ENCODE measurements around the gene U2AF1. TPM values are rescaled to one million over a fixed set of nuclear protein-coding genes. Genes with fewer than 3 reads are reported as not detected.
"Not testable (repeated sequence)": the region's sequence is repeated elsewhere in the genome, so short reads cannot be mapped to it uniquely, and the experiment has no call there.

The U2AF1 gene
- total and polyA plus RNA-seq, 2 of the 8 experiments (the other 6 are each of a cell fraction or from before 2014, with no cell fraction given): 60.0 to 74.6 TPM

DNA sequence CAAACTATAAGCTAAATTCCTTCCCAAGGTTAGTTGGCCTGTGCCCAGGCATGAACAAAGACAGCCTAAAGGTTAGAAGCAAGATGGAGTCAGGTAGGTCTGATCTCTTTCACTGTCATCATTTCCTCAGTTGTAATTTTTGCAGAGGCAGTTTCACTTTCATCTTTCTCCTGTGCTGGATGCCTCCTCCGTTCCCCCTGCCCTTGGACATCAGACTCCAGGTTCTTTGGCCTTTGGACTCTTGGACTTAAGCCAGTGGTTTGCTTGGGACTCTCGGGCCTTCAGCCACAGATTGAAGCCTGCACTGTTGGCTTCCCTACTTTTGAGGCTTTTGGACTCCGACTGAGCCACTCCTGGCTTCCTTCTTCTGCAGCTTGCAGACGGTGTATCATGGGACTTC lies 8.6 kb upstream of the U2AF1 start:
- H2BK12ac ChIP-seq (ENCODE audit: low read depth, low read length); H4K91ac ChIP-seq (replicated peaks; ENCODE audit: insufficient read length, low read length); H2BK15ac ChIP-seq (ENCODE audit: low read length); H3K4me1 ChIP-seq (replicated peaks in 1 of 4; ENCODE audit: control insufficient read depth in 3 of 4, insufficient read depth in 4 of 4, low read length in 3 of 4); H4K20me1 ChIP-seq (replicated peaks in 1 of 2; ENCODE audit: control insufficient read depth in 1 of 2, insufficient read depth in 2 of 2, low read length in 2 of 2); H3K27me3 ChIP-seq (replicated peaks in 1 of 4; ENCODE audit: control insufficient read depth in 3 of 4, extremely low read depth in 1 of 4, insufficient read depth in 3 of 4, low read length in 3 of 4); H3K9ac ChIP-seq (replicated peaks in 1 of 4; ENCODE audit: extremely low read depth in 1 of 4, low read depth in 3 of 4, low read length in 3 of 4); H2AK5ac ChIP-seq (ENCODE audit: low read depth, low read length); H2BK20ac ChIP-seq (ENCODE audit: low read length); H3K79me1 ChIP-seq (ENCODE audit: low read depth, low read length); H2AFZ ChIP-seq (ENCODE audit: low read length); H3K4me3 ChIP-seq (ENCODE audit: extremely low read depth in 1 of 4, insufficient read depth in 2 of 4, low read depth in 3 of 4, low read length in 4 of 4); H3K4me2 ChIP-seq (ENCODE audit: insufficient read depth in 1 of 2, low read depth in 2 of 2, low read length in 2 of 2); H3K79me2 ChIP-seq (ENCODE audit: control insufficient read depth in 1 of 2, insufficient read depth in 2 of 2, low read length in 2 of 2); H4K8ac ChIP-seq (ENCODE audit: extremely low read depth, insufficient read depth, low read length); H3K27ac ChIP-seq (ENCODE audit: low read depth, low read length); CTCF ChIA-PET (ENCODE audit: partially characterized antibody); H3K23me2 ChIP-seq (ENCODE audit: low read depth, low read length); H3K36me3 ChIP-seq (ENCODE audit: control insufficient read depth in 2 of 4, insufficient read depth in 4 of 4, low read length in 3 of 4); H3K9me3 ChIP-seq (ENCODE audit: insufficient read depth in 2 of 2, low read depth in 1 of 2, low read length in 1 of 2); H4K5ac ChIP-seq (ENCODE audit: insufficient read length, low read depth, low read length); H3K18ac ChIP-seq (ENCODE audit: extremely low read depth, low read length); POLR2A ChIA-PET (ENCODE audit: partially characterized antibody); DNase-seq (ENCODE audit: low read depth in 1 of 2, low spot score in 2 of 2); H3K4ac ChIP-seq (replicated peaks; ENCODE audit: insufficient read length, low read depth, low read length); H2BK120ac ChIP-seq (replicated peaks; ENCODE audit: low read depth, low read length); FAIRE-seq; H2BK5ac ChIP-seq (ENCODE audit: low read depth, low read length); H3K56ac ChIP-seq (replicated peaks; ENCODE audit: insufficient read length, low read depth, low read length); H3K14ac ChIP-seq (ENCODE audit: insufficient read length); H3K23ac ChIP-seq (ENCODE audit: insufficient read length): not testable (repeated sequence)
- no CpG with 5 or more reads among the region's 4 CpGs for WGBS, 2 experiments (ENCODE audit: extremely low coverage in 1 of 2, insufficient coverage in 1 of 2, insufficient read length in 1 of 2, insufficient replicate concordance in 2 of 2, low coverage in 1 of 2, low lambda C conversion rate in 2 of 2, missing lambda C conversion rate in 1 of 2)

DNA sequence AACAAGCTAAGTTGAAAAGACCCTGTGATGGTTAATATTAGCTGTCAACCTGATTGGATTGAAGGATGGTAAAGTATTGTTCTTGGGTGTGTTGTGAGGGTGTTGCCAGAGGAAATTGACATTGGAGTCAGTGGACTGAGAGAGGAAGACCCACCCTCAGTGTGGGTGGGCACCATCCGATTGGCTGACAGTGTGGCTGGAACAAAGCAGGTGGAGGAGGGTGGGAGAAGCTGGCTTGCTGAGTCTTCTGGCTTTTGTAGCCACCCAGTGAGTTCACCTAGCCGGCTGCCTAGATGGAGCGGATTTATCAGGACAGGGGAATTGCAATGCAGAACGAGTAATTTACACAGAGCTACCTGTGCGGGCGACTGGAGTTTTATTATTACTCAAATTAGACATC lies 7.1 kb upstream of the U2AF1 start:
- POLR2A ChIA-PET (ENCODE audit: partially characterized antibody); H3K4me3 ChIP-seq (ENCODE audit: extremely low read depth in 1 of 4, insufficient read depth in 2 of 4, low read depth in 3 of 4, low read length in 4 of 4); H3K9me3 ChIP-seq (ENCODE audit: insufficient read depth in 2 of 2, low read depth in 1 of 2, low read length in 1 of 2); H4K20me1 ChIP-seq (replicated peaks in 1 of 2; ENCODE audit: control insufficient read depth in 1 of 2, insufficient read depth in 2 of 2, low read length in 2 of 2); H2BK20ac ChIP-seq (ENCODE audit: low read length); H2BK120ac ChIP-seq (replicated peaks; ENCODE audit: low read depth, low read length); H3K36me3 ChIP-seq (ENCODE audit: control insufficient read depth in 2 of 4, insufficient read depth in 4 of 4, low read length in 3 of 4); H2BK12ac ChIP-seq (ENCODE audit: low read depth, low read length); H3K27ac ChIP-seq (ENCODE audit: low read depth, low read length); H3K27me3 ChIP-seq (replicated peaks in 1 of 4; ENCODE audit: control insufficient read depth in 3 of 4, extremely low read depth in 1 of 4, insufficient read depth in 3 of 4, low read length in 3 of 4); H3K4ac ChIP-seq (replicated peaks; ENCODE audit: insufficient read length, low read depth, low read length); H3K79me1 ChIP-seq (ENCODE audit: low read depth, low read length); H3K23me2 ChIP-seq (ENCODE audit: low read depth, low read length); H3K14ac ChIP-seq (ENCODE audit: insufficient read length); H3K4me2 ChIP-seq (ENCODE audit: insufficient read depth in 1 of 2, low read depth in 2 of 2, low read length in 2 of 2); H3K23ac ChIP-seq (ENCODE audit: insufficient read length); H4K5ac ChIP-seq (ENCODE audit: insufficient read length, low read depth, low read length); H3K79me2 ChIP-seq (ENCODE audit: control insufficient read depth in 1 of 2, insufficient read depth in 2 of 2, low read length in 2 of 2); H2BK5ac ChIP-seq (ENCODE audit: low read depth, low read length); DNase-seq (ENCODE audit: low read depth in 1 of 2, low spot score in 2 of 2); H2AK5ac ChIP-seq (ENCODE audit: low read depth, low read length); FAIRE-seq; H3K18ac ChIP-seq (ENCODE audit: extremely low read depth, low read length); CTCF ChIA-PET (ENCODE audit: partially characterized antibody); H3K9ac ChIP-seq (replicated peaks in 1 of 4; ENCODE audit: extremely low read depth in 1 of 4, low read depth in 3 of 4, low read length in 3 of 4); H3K56ac ChIP-seq (replicated peaks; ENCODE audit: insufficient read length, low read depth, low read length); H2AFZ ChIP-seq (ENCODE audit: low read length); H4K91ac ChIP-seq (replicated peaks; ENCODE audit: insufficient read length, low read length); H2BK15ac ChIP-seq (ENCODE audit: low read length); H4K8ac ChIP-seq (ENCODE audit: extremely low read depth, insufficient read depth, low read length); H3K4me1 ChIP-seq (replicated peaks in 1 of 4; ENCODE audit: control insufficient read depth in 3 of 4, insufficient read depth in 4 of 4, low read length in 3 of 4): not testable (repeated sequence)
- 52% methylated on average over 3 of the region's 6 CpGs; no CpG with 5 or more reads in 1 of the 2 experiments for WGBS, 2 experiments (ENCODE audit: extremely low coverage in 1 of 2, insufficient coverage in 1 of 2, insufficient read length in 1 of 2, insufficient replicate concordance in 2 of 2, low coverage in 1 of 2, low lambda C conversion rate in 2 of 2, missing lambda C conversion rate in 1 of 2)
